D341Med (cell line): ENCODE measurements around the gene ZNF443.
"Not testable (repeated sequence)": the region's sequence is repeated elsewhere in the genome, so short reads cannot be mapped to it uniquely, and the experiment has no call there.

Source experiments
- DNase-seq: peaks from one replicate; pipeline ENCODE4 v3.0.0; 2012; ENCODE audit warnings: low spot score

ZNF443 gene

GRCh38 chr19:12417273-12417672, 23.5 kb downstream of the ZNF443 start:
- DNase-seq, result not testable (repeated sequence)

GRCh38 chr19:12411893-12412292, 28.9 kb downstream of the ZNF443 start:
- DNase-seq, result no peak

- DNase-seq, result peak; percentile 92
Observed at GRCh38 chr19:12400633-12401502, 40.0 kb downstream of the ZNF443 start, which contains the start of gene ZNF799. Gene ZNF799, minus strand, starts transcription at chr19:12401271. Its CDS starts 201 bp downstream, at chr19:12401070.

- not testable (repeated sequence) for DNase-seq
Observed at GRCh38 chr19:12399901-12400632, 40.8 kb downstream of the ZNF443 start.

- not testable (repeated sequence) for DNase-seq
Observed at GRCh38 chr19:12391148-12391547, 49.7 kb downstream of the ZNF443 start.

GRCh38 chr19:12386365-12386764, 54.5 kb downstream of the ZNF443 start:
- DNase-seq, result not testable (repeated sequence)

- DNase-seq, result no peak
Observed at GRCh38 chr19:12380444-12380737, 60.4 kb downstream of the ZNF443 start.

- DNase-seq, result no peak
Observed at GRCh38 chr19:12379732-12380443, 60.9 kb downstream of the ZNF443 start.
